HL-60 (cell line): Measurements from ENCODE around the gene PIK3R2.

ENCODE experiments used
- POLR2AphosphoS5 ChIP-seq: IDR thresholded peaks from 2 replicates; pipeline ENCODE4 v1.6.1; 2012; ENCODE audit warnings: low read depth
- SPI1 ChIP-seq: IDR thresholded peaks from 2 replicates; pipeline ENCODE4 v1.6.1; 2012; ENCODE audit warnings: low read depth, mild to moderate bottlenecking, borderline replicate concordance
- TF ChIP-seq, protein P1 (sequence below): IDR thresholded peaks from one replicate; pipeline ENCODE4 v1.5.1; 2011; ENCODE audit warnings: low read length, control low read depth, inconsistent platforms; ENCODE audit not compliant: insufficient read depth
- TF ChIP-seq, protein P2 (sequence below): IDR thresholded peaks from 2 replicates; pipeline ENCODE4 v1.6.1; 2012; ENCODE audit warnings: low read depth; ENCODE audit not compliant: insufficient replicate concordance

DNA sequence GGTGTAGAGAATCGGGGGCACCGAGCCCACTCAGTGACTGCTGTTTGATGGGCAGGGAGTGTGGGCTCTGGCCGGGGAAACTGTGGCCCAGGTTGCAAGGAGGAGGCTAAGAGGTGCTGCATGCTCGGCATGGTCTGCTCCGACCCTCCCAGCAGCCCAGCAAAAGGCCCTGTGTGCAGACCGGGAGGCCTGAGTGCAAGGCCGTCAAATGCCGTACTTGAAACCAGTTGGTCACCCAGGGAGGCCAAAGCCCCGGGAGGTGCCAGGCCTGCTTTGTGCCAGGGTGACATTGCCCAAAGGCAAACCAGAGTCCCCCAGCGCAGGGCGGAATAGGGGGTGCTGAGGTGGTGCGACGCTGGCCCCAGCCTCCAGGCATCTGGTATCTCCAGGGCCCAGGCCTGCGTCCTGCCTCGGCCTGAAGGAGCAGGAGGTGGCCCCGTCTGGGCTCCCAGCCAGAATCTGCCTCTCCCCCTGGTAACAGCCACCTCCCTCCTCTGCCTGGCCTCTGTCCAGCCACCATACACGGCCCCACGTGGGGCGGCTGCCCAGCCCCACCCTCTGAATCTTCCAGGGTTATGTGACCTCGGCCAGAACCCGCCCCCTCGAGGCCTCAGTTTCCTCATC lies 4.0 kb downstream of the PIK3R2 start:
- TF ChIP-seq POLR2AphosphoS5 (no peak), SPI1 (no peak)
- TF ChIP-seq, protein P1, sequence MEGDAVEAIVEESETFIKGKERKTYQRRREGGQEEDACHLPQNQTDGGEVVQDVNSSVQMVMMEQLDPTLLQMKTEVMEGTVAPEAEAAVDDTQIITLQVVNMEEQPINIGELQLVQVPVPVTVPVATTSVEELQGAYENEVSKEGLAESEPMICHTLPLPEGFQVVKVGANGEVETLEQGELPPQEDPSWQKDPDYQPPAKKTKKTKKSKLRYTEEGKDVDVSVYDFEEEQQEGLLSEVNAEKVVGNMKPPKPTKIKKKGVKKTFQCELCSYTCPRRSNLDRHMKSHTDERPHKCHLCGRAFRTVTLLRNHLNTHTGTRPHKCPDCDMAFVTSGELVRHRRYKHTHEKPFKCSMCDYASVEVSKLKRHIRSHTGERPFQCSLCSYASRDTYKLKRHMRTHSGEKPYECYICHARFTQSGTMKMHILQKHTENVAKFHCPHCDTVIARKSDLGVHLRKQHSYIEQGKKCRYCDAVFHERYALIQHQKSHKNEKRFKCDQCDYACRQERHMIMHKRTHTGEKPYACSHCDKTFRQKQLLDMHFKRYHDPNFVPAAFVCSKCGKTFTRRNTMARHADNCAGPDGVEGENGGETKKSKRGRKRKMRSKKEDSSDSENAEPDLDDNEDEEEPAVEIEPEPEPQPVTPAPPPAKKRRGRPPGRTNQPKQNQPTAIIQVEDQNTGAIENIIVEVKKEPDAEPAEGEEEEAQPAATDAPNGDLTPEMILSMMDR, result no peak
- TF ChIP-seq, protein P2, sequence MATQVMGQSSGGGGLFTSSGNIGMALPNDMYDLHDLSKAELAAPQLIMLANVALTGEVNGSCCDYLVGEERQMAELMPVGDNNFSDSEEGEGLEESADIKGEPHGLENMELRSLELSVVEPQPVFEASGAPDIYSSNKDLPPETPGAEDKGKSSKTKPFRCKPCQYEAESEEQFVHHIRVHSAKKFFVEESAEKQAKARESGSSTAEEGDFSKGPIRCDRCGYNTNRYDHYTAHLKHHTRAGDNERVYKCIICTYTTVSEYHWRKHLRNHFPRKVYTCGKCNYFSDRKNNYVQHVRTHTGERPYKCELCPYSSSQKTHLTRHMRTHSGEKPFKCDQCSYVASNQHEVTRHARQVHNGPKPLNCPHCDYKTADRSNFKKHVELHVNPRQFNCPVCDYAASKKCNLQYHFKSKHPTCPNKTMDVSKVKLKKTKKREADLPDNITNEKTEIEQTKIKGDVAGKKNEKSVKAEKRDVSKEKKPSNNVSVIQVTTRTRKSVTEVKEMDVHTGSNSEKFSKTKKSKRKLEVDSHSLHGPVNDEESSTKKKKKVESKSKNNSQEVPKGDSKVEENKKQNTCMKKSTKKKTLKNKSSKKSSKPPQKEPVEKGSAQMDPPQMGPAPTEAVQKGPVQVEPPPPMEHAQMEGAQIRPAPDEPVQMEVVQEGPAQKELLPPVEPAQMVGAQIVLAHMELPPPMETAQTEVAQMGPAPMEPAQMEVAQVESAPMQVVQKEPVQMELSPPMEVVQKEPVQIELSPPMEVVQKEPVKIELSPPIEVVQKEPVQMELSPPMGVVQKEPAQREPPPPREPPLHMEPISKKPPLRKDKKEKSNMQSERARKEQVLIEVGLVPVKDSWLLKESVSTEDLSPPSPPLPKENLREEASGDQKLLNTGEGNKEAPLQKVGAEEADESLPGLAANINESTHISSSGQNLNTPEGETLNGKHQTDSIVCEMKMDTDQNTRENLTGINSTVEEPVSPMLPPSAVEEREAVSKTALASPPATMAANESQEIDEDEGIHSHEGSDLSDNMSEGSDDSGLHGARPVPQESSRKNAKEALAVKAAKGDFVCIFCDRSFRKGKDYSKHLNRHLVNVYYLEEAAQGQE, result no peak
